TTC549 (cell line): ENCODE measurements around the gene NAE1.
"Not testable (repeated sequence)": the region's sequence is repeated elsewhere in the genome, so short reads cannot be mapped to it uniquely, and the experiment has no call there.

Experiments
- FAIRE-seq: peaks from 2 replicates; lab custom pipeline; 2012; peaks lifted over from hg19 to GRCh38; lab: Jason Lieb, UNC

NAE1 gene

DNA sequence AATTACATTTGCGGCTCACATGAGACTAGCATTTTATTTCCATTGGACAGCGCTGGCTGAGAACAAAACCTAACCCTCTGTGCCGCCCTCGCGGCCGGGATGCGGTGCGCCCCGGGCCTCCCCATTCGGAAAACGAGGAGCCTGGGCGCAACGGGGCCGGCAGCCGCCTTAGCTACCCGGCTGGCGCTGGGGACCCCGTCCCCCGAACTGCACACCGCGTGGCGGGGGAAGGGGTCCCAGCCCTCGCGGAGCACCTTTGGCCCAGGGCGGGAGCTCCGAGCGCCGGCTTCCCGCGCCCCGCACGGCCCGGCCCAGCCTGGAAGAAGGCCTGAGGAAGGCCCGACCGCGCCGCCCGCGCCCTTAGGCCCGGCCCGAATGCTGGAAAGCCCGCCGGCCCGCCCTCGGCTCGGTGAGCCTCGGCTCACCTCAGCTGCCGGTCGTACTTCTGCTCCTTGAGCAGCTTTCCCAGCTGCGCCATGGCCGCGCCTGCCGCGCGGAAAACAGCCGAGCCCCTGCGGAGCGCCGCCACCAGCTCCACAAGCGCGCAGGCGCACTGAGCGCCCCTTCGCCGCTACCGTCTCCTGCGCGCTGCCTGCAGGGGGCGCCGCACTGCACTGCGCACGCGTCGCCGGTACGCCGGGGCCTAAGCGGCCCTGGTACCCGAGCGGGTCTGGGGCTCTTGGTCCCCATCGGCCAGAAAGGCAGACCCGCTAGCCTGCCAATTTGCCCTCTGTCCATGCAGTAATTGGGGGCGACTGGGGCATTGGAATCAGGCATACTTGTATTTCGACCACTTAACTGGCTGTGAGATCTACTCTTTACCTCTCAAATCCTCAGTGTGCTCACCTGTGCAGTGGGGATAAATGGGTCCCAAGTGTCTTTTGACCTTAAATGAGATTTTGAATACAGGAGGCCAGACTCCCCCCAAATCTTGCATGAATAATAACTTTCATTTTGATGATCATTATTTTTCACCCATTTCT is at the start of gene NAE1:
NAE1 (minus strand) TSS at position 555 of the 983 bp plus-strand sequence; CDS start at position 478, 77 bp downstream.
- FAIRE-seq = no peak

DNA sequence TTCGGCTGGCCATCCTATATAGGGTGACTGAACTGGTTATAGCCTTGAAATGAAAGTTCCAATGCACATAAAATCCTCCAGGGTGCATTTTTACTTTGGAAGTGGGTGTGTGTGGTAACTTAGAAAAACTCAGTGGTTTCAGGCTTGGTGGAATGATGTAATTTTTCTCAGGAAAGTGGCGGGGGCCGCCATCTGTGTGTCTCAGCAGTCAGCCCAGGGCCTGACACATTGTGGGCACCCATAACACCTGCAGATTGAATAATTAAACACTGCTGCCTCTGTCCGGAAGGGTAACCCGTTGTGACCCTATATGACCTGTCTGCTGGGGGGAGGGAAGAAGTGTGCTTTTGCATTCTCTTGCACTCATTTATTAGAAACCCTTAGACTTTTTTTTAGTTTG is 47.3 kb upstream of the NAE1 start:
- no peak for FAIRE-seq

- FAIRE-seq = no peak
Observed at GRCh38 chr16:66874079-66874775, 43.5 kb upstream of the NAE1 start.

DNA sequence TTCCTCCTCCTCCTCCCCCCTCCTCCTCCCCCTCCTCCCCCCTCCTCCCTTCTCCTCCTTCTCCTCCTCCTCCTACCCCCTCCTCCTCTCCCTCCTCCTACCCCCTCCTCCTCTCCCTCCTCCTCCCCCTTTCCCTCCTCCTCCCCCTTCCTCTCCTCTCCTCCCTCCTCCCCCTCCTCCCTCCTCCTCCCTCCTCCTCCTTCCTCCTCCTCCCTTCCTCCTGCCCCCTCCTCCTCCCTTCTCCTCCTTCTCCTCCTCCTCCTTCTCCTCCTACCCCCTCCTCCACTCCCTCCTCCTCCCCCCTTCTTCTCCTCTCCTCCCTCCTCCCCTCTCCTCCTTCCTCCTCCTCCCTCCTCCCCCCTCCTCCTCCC is 42.9 kb upstream of the NAE1 start:
- FAIRE-seq = no peak

- peak; percentile 66 for FAIRE-seq
Observed at GRCh38 chr16:66872943-66873684, 42.3 kb upstream of the NAE1 start.

DNA sequence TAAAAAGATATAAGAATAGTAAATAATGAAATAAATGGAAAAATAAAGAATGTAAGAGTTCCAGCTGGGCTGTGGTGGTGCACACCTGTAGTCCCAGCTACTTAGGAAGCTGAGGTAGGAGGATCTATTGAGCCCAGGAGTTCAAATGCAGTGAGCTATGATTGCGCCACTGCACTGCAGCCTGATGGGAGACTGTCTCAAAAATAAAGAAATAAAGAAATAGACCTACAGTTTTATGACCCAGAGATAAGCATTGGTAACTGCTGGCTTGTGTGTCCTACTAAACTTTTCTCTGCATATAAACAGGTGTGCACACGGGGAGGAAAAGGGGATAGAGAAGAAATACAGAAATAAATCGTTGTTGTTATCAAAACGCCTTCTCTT is 41.8 kb upstream of the NAE1 start:
- FAIRE-seq = no peak

DNA sequence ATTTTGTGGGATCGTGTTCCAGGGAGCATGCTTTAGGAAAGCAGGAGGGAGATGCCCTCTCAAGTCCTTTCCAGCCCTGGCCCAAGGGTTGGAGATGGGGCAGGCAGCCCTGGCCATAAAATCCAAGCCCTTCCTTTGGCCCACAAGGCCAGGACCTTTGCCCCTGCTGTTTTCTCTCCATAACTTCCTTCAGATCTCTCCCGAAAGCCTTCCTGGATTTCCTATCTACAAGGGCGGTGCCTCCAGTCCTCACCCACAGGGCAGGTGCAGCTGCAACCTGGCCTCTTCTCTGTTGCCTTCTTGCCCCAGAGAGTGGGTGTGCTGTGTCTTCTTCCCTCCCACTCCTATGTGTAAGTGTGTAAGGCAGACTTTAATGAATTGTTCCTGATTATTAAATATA is 41.1 kb upstream of the NAE1 start:
- no peak for FAIRE-seq

GRCh38 chr16:66871363-66871762 is 40.6 kb upstream of the NAE1 start:
- FAIRE-seq = not testable (repeated sequence)

GRCh38 chr16:66869424-66869823 is 38.6 kb upstream of the NAE1 start:
- FAIRE-seq = no peak

- FAIRE-seq = no peak
Observed at GRCh38 chr16:66863707-66864106, 32.9 kb upstream of the NAE1 start.

- no peak for FAIRE-seq
Observed at GRCh38 chr16:66862023-66862520, 31.3 kb upstream of the NAE1 start.

DNA sequence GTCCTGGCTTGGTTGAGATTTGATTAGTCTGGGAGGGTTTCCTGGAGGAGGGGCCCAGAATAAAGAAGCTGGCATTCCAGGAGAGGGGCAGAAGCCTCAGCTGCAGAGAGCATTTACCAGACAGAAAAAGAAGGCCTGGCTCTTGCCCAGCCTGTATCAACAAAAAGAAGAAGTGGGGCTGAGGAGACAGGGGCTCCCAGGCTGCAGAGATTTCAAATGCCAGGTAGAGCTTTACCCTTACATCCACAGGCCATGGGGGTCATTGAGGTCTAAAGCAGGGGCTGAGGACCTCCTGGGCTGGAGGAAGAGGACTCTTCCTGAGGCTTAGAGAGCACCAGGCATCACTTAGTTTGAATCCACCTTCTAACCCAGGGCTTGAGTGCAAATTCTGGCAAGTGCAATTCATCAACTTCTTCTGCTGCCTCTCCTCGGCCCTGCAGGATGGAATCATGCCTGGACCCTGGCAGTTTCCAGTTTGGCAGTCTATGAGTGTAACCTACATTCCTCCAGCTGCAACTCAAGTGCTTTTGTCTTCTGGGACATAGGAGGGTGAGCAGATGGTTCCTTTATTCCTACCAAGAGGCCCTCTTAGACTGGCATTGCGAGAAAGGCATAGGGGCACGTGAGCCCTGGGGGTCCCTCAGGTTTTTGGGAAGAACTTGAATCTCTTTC is 28.8 kb upstream of the NAE1 start:
- no peak for FAIRE-seq

- FAIRE-seq = no peak
Observed at GRCh38 chr16:66858740-66859396, 28.1 kb upstream of the NAE1 start.

DNA sequence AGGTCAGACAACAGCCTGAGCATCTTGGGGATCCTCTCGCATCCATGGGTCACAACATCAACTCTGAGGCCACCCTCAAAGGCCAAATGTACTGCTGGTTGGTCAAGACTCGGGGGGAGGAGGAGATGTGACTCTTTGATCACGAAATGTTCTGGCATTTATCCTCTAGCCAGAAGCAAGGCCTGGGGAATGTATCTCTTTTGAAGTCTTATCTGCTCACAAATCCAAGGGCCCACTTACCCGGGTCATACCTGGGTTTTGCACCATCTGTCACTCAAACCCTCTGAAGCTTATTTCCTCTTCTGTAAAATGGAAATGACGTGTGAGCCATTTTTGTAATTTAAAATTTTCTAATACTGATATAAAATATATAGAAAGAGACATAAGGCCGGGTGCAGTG is 26.7 kb upstream of the NAE1 start:
- no peak for FAIRE-seq

DNA sequence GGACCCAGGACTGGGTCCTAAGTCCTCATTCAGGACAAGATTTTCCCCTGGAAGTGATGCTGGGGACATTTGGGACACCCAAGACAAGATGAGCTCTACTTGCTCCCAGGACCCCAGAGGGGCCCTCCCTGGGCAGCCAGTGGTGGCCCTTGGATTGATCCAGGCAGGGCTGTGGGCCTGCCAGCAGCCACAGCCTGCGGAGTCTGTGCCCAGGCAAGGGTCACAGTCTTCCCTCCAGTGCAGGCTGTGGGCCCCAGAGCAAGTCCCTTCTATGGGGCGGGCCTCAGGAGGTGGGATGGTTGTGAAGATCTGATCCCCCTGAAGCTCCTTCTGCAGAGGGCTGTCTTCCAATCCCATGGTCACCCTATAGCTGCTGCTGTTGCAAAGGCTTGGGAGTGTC is 26.0 kb upstream of the NAE1 start:
- no peak for FAIRE-seq

GRCh38 chr16:66856184-66856730 is 25.5 kb upstream of the NAE1 start:
- FAIRE-seq = no peak

DNA sequence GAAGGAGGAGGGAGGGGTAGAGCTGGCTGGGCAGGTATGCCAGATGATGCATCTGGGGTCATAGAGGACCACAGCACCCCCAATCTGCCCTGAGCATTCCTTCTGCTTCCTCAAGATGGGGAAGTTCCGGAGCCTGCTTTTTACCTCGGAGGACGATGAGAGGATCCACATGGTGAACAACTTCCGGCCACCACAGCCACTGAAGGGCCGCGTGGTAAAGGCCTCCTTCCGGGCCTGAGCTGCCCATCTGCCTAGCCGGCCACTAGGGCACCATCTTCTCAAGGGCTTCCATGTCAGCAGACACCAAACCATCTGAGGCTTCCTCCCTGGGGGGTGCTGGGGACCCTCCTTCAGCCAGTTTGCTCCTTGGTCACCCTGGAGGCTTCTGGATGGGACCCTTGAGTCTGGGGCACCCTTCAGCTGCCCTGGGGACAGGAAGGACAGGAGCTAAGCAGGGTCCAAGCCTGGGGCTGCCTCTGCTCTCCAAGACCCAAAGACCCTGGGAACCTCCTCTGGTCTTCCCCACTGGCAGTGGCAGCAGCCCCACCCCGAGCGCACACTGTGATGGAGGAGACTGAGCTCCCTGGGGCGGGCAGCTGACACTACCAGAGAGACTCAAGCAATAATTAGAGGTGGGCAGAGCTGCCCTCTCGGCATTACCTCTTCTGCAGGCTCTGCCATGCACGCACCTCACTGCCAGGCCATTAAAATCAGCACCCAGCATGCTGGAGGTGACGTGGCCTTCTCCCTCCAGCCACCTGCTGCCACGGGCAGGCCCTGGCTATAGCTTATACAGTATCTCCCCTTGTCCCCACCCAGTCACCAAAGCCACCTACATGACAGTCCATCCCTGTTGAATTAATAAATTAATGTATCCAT is 22.7 kb upstream of the NAE1 start:
- FAIRE-seq = no peak

- FAIRE-seq = no peak
Observed at GRCh38 chr16:66851166-66851964, 20.6 kb upstream of the NAE1 start.

- FAIRE-seq = no peak
Observed at GRCh38 chr16:66850115-66850815, 19.5 kb upstream of the NAE1 start.
